Measurements from ENCODE around the gene EXOG.

Gene EXOG

DNA sequence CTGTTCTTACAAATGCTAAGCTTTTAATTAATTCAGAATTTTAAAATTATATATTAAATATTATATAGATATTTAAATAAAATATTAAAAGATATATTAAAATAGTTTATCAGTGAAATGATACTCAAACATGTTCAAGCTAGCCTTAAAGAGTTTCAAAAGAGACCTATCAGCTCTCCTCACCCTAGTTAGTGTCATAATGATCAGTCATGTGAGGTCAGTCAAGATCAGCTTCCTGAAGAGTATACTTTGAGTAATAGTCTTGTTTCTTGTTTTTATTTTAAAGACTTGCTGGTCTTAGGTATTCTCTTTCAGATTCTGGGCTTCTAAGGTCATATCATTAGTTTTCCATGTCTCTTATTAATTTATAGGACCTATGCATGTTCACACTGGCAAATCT lies 14.5 kb downstream of the EXOG start:
- DNase-seq (ENCODE audit: low read depth in 2 of 2): no peak

- DNase-seq (ENCODE audit: low read depth in 2 of 2): no peak
Measured at GRCh38 chr3:38511546-38511945, 15.4 kb downstream of the EXOG start.

- no peak for DNase-seq (ENCODE audit: low read depth in 2 of 2)
Measured at GRCh38 chr3:38515367-38515766, 19.2 kb downstream of the EXOG start.

GRCh38 chr3:38516669-38517068 lies 20.5 kb downstream of the EXOG start:
- DNase-seq (ENCODE audit: low read depth in 2 of 2): no peak

DNA sequence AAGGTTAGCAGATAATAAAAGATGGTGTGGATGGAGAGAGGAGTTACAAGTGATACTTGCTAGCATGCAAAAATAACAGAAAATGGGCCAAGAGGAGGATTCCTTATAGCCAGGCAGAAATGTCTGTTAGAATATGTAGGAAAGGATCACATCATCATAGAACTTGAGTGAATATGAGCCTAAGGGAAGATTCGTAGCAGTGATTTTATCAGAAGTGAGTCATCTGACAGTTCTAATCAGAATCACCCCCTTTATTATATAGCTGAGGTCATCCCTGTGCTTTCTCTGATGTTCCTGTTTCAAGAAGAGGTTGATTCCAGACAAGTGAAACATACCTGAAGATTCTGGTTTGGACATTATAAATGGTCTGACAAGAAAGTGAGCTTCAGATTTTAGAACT lies 22.9 kb downstream of the EXOG start:
- no peak for DNase-seq (ENCODE audit: low read depth in 2 of 2)

DNA sequence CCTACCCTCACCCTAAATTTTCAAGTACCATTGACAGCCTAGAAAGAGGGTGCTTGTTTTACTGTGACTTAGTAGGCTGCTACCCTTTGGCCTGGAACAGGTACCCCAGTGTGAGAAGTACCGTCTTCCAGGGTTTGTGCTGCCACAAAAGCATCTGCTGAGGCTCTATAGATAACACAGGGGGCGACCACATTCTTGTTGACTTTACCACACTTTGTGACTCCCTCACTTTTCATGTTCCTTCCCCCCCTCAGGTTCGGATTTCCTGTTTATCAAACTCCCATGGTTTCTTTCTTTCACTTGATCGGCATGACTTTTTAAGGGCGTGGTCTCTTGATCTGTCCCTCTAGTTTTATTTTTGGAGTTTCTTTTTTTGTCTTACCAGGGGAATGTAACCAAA lies 23.5 kb downstream of the EXOG start:
- DNase-seq (ENCODE audit: low read depth in 2 of 2): no peak

GRCh38 chr3:38521391-38521987 lies 25.3 kb downstream of the EXOG start:
- DNase-seq (ENCODE audit: low read depth in 2 of 2): peak in 1 of 2 donors; percentile 25

- no peak for DNase-seq (ENCODE audit: low read depth in 2 of 2)
Measured at GRCh38 chr3:38522002-38522401, 25.9 kb downstream of the EXOG start.

- no peak for DNase-seq (ENCODE audit: low read depth in 2 of 2)
Measured at GRCh38 chr3:38524141-38524739, 28.1 kb downstream of the EXOG start.

DNA sequence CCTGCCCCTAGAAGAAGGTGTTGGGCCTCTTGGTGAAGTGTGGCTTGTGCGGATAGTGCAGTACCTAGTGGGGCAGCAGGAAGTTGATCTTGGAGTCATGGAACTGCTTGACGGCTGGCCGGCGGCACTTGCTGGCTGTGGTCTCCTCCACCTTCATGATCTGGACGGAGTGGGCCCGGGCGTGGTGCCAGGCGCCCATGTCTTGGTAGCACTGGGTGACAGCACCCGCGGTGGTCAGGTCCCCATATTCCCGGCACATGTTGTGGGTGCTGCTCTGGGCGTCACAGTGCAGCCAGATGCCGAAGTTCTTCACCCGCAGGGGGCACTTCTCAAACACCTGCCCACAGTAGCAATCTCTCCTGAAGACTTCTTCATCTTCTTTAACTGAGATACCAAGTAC lies 30.7 kb downstream of the EXOG start:
- no peak for DNase-seq (ENCODE audit: low read depth in 2 of 2)

DNA sequence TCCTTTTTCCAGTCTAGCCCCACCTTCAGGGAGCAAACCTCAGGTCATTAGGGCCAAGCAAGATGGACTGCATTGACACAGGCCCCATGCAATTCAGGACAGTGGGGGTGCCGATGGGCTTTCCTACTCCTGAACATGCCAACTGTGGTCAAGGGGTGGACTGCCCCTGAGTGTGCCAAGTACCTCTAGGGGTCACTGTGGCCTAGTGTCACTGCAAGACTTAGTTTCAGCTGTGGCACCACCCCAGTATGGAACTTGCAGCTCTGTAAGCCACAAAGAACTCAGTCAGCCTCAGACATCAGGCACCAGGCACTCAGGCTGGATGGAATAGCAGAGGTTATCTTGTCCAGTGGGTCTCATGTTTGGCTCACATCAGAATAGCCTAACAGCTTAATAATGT lies 32.3 kb downstream of the EXOG start:
- DNase-seq (ENCODE audit: low read depth in 2 of 2): no peak

GRCh38 chr3:38532529-38532928 lies 36.4 kb downstream of the EXOG start:
- no peak for DNase-seq (ENCODE audit: low read depth in 2 of 2)

- DNase-seq (ENCODE audit: low read depth in 2 of 2): no peak
Measured at GRCh38 chr3:38533285-38533976, 37.3 kb downstream of the EXOG start.

GRCh38 chr3:38534180-38534579 lies 38.0 kb downstream of the EXOG start:
- DNase-seq (ENCODE audit: low read depth in 2 of 2): no peak

- DNase-seq (ENCODE audit: low read depth in 2 of 2): no peak
Measured at GRCh38 chr3:38534604-38535003, 38.5 kb downstream of the EXOG start.

- DNase-seq (ENCODE audit: low read depth in 2 of 2): no peak
Measured at GRCh38 chr3:38536671-38537070, 40.5 kb downstream of the EXOG start.

- DNase-seq (ENCODE audit: low read depth in 2 of 2): no peak
Measured at GRCh38 chr3:38538773-38539353, 42.7 kb downstream of the EXOG start.

GRCh38 chr3:38541806-38542205 lies 45.7 kb downstream of the EXOG start:
- no peak for DNase-seq (ENCODE audit: low read depth in 2 of 2)

- no peak for DNase-seq (ENCODE audit: low read depth in 2 of 2)
Measured at GRCh38 chr3:38542401-38543298, 46.5 kb downstream of the EXOG start.

- no peak for DNase-seq (ENCODE audit: low read depth in 2 of 2)
Measured at GRCh38 chr3:38543586-38543985, 47.4 kb downstream of the EXOG start.

GRCh38 chr3:38544926-38545325 lies 48.8 kb downstream of the EXOG start:
- DNase-seq (ENCODE audit: low read depth in 2 of 2): no peak

DNA sequence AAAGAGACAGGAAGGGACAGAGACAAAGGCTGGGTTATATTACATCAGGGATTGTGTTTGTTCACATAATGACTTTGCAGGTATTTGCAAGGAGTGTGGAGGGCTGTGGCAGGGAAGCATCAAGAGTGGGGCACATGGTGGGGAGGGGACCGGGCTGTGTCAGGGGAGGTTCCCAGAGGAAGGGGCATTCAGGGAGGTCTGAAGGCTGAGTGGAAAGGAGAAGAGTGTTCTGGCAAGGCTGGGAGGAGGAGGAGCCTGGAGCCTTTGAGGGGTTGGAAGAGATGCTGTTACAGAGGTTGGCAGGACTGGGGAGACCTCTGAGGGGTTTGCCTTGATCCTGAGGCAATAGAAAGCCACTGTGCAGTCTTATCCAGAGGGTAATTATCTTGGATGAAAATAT lies 49.4 kb downstream of the EXOG start:
- DNase-seq (ENCODE audit: low read depth in 2 of 2): no peak
